ENCODE measurements around the gene SLC8A3.

- TF ChIP-seq MXD3 (CRISPR knock-in tag; IDR thresholded peaks at IDR 0.05) (no peak), TEAD2 (CRISPR knock-in tag; IDR thresholded peaks at IDR 0.05) (no peak), TIGD3 (CRISPR knock-in tag; IDR thresholded peaks at IDR 0.05; ENCODE audit: borderline replicate concordance) (no peak), CTCF (CRISPR knock-in tag; IDR thresholded peaks at IDR 0.05) (no peak), FOXK2 (IDR thresholded peaks at IDR 0.05) (no peak), PTBP1 (IDR thresholded peaks at IDR 0.05; ENCODE audit: low read depth, low read length, poor library complexity, severe bottlenecking) (no peak), ETV5 (CRISPR knock-in tag; IDR thresholded peaks at IDR 0.05; ENCODE audit: borderline replicate concordance) (no peak), EZH2 (conservative IDR thresholded peaks at IDR 0.05; ENCODE audit: low read depth, low read length) (no peak), RFXANK (CRISPR knock-in tag; IDR thresholded peaks at IDR 0.05) (no peak), SMYD3 (CRISPR knock-in tag; IDR thresholded peaks at IDR 0.05) (no peak), ZKSCAN8 (CRISPR knock-in tag; IDR thresholded peaks at IDR 0.05; ENCODE audit: borderline replicate concordance) (no peak), MXI1 (IDR thresholded peaks at IDR 0.05; ENCODE audit: borderline replicate concordance, low read depth, low read length) (no peak)
Measured at GRCh38 chr14:70107309-70107708, 81.4 kb downstream of the SLC8A3 start.
